Esophagus muscularis mucosa (tissue), 4 donors: Measurements from ENCODE around the gene PPY.

Experiments
- EP300 ChIP-seq: sonication (generic); formaldehyde crosslinking; IDR thresholded peaks from one replicate; pipeline ENCODE4 v1.6.1; 2017; ENCODE audit warnings: antibody characterized with exemption
- POLR2A ChIP-seq: fragments of 450-650 bp; IDR thresholded peaks from one replicate; pipeline ENCODE4 v1.6.1; 2017; ENCODE audit warnings: antibody characterized with exemption, moderate library complexity, mild to moderate bottlenecking, low read depth
- TF ChIP-seq, protein P1 (sequence below), 3 experiments: fragments of 200-600 bp in 2 of 3; fragments of 450-650 bp in 1 of 3; sonication (generic) in 2 of 3; IDR thresholded peaks; one replicate each; pipeline ENCODE4 v1.5.1; 2017 to 2019; ENCODE audit warnings: antibody characterized with exemption in 3 of 3, mild to moderate bottlenecking in 2 of 3, moderate library complexity in 1 of 3

DNA sequence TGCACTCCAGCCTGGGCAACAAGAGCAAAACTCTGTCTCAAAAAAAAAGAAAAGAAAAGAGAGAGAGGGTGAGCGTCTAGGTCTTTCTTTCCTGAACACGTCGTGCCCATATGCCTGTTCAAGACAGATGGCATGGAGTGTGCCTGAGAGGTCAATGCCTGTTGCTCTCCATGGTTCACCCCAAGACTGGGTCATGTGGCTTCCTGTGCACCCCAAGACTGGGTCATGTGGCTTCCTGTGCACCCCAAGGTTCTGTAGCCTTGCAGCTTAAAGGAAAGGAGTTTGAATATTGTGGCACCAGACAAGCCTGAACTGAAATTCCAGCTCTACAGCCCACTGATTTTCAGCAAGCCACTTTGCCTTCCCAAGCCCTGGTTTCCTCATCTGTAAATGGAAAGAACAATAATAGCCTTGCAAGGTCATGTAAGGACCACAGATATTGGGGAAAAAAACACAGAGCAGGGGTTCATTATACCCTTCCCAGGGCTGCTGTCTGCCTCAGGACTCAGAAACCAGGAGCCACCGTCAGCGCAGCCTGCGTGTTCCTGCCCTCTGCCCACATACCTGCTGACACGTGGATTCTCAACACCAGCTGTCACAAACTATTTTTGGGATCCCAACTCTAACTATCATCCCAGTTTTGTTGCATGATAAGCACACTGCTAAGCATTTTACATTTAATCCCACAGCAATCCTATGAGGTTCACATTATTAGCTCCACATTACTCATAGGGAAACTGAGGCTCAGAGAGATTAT lies 44.1 kb upstream of the PPY start:
- TF ChIP-seq EP300, result no peak
- TF ChIP-seq, protein P1, sequence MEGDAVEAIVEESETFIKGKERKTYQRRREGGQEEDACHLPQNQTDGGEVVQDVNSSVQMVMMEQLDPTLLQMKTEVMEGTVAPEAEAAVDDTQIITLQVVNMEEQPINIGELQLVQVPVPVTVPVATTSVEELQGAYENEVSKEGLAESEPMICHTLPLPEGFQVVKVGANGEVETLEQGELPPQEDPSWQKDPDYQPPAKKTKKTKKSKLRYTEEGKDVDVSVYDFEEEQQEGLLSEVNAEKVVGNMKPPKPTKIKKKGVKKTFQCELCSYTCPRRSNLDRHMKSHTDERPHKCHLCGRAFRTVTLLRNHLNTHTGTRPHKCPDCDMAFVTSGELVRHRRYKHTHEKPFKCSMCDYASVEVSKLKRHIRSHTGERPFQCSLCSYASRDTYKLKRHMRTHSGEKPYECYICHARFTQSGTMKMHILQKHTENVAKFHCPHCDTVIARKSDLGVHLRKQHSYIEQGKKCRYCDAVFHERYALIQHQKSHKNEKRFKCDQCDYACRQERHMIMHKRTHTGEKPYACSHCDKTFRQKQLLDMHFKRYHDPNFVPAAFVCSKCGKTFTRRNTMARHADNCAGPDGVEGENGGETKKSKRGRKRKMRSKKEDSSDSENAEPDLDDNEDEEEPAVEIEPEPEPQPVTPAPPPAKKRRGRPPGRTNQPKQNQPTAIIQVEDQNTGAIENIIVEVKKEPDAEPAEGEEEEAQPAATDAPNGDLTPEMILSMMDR (IDR thresholded peaks at IDR 0.05), result no peak
- TF ChIP-seq POLR2A, result no peak
